HG03108 (cell line): ENCODE data around the gene AP1G2.

Source experiments
- ATAC-seq: cut with Tn5 transposase; IDR thresholded peaks from one replicate; pipeline ENCODE4 v1.9.1; 2021; ENCODE audit warnings: moderate library complexity; ENCODE audit not compliant: unreplicated experiment

The AP1G2 gene

GRCh38 chr14:23521785-23522640 lies 45.6 kb downstream of the AP1G2 start:
- no peak for ATAC-seq

GRCh38 chr14:23520899-23521533 lies 46.6 kb downstream of the AP1G2 start:
- no peak for ATAC-seq

- ATAC-seq, result no peak
Observed at GRCh38 chr14:23518709-23519108, 48.9 kb downstream of the AP1G2 start.

- no peak for ATAC-seq
Observed at GRCh38 chr14:23517650-23518326, 49.8 kb downstream of the AP1G2 start.

- ATAC-seq, result no peak
Observed at GRCh38 chr14:23514644-23514957, 53.0 kb downstream of the AP1G2 start.

- no peak for ATAC-seq
Observed at GRCh38 chr14:23513818-23514643, 53.6 kb downstream of the AP1G2 start.

GRCh38 chr14:23513005-23513817 lies 54.4 kb downstream of the AP1G2 start:
- ATAC-seq, result no peak

GRCh38 chr14:23512156-23512555 lies 55.4 kb downstream of the AP1G2 start:
- no peak for ATAC-seq
